ENCODE data around the gene UBE2E2. TPM values are rescaled to one million over a fixed set of nuclear protein-coding genes. Genes with fewer than 3 reads are reported as not detected.

Gene UBE2E2
- total and polyA plus RNA-seq, 2 of the 13 experiments (the other 11 are each of a cell fraction or from before 2014, with no cell fraction given), result 0.77 to 1.5 TPM

DNA sequence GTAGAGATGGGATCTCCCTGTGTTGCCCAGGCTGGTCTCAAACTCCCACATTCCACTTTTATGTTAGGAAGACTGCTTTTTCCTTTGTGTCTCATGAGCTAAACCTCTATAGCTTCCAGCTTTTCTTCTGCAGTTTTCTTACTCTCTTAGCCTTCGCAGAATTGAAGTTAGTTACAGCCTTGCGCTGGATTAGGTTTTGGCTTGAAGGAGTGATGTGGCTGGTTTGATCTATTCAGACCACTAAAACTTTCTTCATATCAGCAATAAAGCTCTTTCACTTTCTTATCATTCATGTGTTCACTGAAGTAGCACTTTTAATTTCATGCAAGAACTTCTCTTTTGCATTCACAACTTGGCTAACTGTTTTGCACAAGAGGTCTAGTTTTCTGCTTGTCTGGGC is 254.6 kb downstream of the UBE2E2 start:
- DNase-seq (ENCODE audit: low spot score) (no peak), FAIRE-seq (no peak), ATAC-seq (no peak)
- H3K4me2 ChIP-seq (ENCODE audit: low read depth, low read length), result no peak overlapping the region
- TF ChIP-seq, protein P1, sequence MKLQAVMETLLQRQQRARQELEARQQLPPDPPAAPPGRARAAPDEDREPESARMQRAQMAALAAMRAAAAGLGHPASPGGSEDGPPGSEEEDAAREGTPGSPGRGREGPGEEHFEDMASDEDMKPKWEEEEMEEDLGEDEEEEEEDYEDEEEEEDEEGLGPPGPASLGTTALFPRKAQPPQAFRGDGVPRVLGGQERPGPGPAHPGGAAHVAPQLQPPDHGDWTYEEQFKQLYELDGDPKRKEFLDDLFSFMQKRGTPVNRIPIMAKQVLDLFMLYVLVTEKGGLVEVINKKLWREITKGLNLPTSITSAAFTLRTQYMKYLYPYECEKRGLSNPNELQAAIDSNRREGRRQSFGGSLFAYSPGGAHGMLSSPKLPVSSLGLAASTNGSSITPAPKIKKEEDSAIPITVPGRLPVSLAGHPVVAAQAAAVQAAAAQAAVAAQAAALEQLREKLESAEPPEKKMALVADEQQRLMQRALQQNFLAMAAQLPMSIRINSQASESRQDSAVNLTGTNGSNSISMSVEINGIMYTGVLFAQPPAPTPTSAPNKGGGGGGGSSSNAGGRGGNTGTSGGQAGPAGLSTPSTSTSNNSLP (IDR thresholded peaks at IDR 0.05; ENCODE audit: low read depth, low read length), result no peak
- TF ChIP-seq SALL2 (CRISPR knock-in tag; IDR thresholded peaks at IDR 0.05) (no peak), ZMYM4 (CRISPR knock-in tag; IDR thresholded peaks at IDR 0.05) (no peak), ZNF335 (CRISPR knock-in tag; IDR thresholded peaks at IDR 0.05) (no peak), ZNF260 (CRISPR knock-in tag; IDR thresholded peaks at IDR 0.05; ENCODE audit: borderline replicate concordance, low read depth) (no peak), ZSCAN9 (CRISPR knock-in tag; IDR thresholded peaks at IDR 0.05; ENCODE audit: borderline replicate concordance) (no peak), HMGA1 (CRISPR knock-in tag; conservative IDR thresholded peaks at IDR 0.05) (no peak), SMC3 (IDR thresholded peaks at IDR 0.05; ENCODE audit: low read length) (no peak), TGIF2 (CRISPR knock-in tag; IDR thresholded peaks at IDR 0.05) (no peak), ZNF143 (CRISPR knock-in tag; IDR thresholded peaks at IDR 0.05) (no peak), TCF7L2 (IDR thresholded peaks at IDR 0.05; ENCODE audit: low read depth, low read length) (no peak), MIXL1 (CRISPR knock-in tag; IDR thresholded peaks at IDR 0.05) (no peak)
- TF ChIP-seq, protein P2, sequence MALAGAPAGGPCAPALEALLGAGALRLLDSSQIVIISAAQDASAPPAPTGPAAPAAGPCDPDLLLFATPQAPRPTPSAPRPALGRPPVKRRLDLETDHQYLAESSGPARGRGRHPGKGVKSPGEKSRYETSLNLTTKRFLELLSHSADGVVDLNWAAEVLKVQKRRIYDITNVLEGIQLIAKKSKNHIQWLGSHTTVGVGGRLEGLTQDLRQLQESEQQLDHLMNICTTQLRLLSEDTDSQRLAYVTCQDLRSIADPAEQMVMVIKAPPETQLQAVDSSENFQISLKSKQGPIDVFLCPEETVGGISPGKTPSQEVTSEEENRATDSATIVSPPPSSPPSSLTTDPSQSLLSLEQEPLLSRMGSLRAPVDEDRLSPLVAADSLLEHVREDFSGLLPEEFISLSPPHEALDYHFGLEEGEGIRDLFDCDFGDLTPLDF (CRISPR knock-in tag; IDR thresholded peaks at IDR 0.05), result no peak
- TF ChIP-seq, protein P3, sequence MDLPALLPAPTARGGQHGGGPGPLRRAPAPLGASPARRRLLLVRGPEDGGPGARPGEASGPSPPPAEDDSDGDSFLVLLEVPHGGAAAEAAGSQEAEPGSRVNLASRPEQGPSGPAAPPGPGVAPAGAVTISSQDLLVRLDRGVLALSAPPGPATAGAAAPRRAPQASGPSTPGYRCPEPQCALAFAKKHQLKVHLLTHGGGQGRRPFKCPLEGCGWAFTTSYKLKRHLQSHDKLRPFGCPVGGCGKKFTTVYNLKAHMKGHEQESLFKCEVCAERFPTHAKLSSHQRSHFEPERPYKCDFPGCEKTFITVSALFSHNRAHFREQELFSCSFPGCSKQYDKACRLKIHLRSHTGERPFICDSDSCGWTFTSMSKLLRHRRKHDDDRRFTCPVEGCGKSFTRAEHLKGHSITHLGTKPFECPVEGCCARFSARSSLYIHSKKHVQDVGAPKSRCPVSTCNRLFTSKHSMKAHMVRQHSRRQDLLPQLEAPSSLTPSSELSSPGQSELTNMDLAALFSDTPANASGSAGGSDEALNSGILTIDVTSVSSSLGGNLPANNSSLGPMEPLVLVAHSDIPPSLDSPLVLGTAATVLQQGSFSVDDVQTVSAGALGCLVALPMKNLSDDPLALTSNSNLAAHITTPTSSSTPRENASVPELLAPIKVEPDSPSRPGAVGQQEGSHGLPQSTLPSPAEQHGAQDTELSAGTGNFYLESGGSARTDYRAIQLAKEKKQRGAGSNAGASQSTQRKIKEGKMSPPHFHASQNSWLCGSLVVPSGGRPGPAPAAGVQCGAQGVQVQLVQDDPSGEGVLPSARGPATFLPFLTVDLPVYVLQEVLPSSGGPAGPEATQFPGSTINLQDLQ (CRISPR knock-in tag; IDR thresholded peaks at IDR 0.05), result no peak
- TF ChIP-seq, protein P4, sequence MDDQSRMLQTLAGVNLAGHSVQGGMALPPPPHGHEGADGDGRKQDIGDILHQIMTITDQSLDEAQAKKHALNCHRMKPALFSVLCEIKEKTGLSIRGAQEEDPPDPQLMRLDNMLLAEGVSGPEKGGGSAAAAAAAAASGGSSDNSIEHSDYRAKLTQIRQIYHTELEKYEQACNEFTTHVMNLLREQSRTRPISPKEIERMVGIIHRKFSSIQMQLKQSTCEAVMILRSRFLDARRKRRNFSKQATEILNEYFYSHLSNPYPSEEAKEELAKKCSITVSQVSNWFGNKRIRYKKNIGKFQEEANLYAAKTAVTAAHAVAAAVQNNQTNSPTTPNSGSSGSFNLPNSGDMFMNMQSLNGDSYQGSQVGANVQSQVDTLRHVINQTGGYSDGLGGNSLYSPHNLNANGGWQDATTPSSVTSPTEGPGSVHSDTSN (CRISPR knock-in tag; IDR thresholded peaks at IDR 0.05; ENCODE audit: borderline replicate concordance), result no peak
- TF ChIP-seq, protein P5, sequence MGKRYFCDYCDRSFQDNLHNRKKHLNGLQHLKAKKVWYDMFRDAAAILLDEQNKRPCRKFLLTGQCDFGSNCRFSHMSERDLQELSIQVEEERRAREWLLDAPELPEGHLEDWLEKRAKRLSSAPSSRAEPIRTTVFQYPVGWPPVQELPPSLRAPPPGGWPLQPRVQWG (CRISPR knock-in tag; IDR thresholded peaks at IDR 0.05; ENCODE audit: borderline replicate concordance, low read depth), result no peak
- TF ChIP-seq, protein P6, sequence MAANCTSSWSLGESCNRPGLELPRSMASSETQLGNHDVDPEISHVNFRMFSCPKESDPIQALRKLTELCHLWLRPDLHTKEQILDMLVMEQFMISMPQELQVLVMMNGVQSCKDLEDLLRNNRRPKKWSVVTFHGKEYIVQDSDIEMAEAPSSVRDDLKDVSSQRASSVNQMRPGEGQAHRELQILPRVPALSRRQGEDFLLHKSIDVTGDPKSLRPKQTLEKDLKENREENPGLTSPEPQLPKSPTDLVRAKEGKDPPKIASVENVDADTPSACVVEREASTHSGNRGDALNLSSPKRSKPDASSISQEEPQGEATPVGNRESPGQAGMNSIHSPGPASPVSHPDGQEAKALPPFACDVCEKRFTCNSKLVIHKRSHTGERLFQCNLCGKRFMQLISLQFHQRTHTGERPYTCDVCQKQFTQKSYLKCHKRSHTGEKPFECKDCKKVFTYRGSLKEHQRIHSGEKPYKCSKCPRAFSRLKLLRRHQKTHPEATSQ (CRISPR knock-in tag; IDR thresholded peaks at IDR 0.05; ENCODE audit: borderline replicate concordance), result no peak
- in situ Hi-C loops (cut with HindIII; ENCODE audit: extremely low pct_ligation_motif_present, low pct_unique_long_range_greater_than_20kb), result no loop called here
- no peaks in the 10 kb centered on the region for H3K27me3 ChIP-seq (ENCODE audit: control insufficient read depth in 1 of 2, insufficient read depth in 2 of 2, low read length in 2 of 2)
- 65% methylated on average over 2 of the region's 2 CpGs for WGBS (ENCODE audit: low lambda C conversion rate)
- H2AFZ ChIP-seq (ENCODE audit: low read length), result no peak overlapping the region
- H3K9ac ChIP-seq (ENCODE audit: insufficient read depth, low read depth, low read length), result no peak overlapping the region
- no peaks in the 10 kb centered on the region for H3K36me3 ChIP-seq (replicated peaks in 1 of 2; ENCODE audit: control insufficient read depth in 1 of 2, insufficient read depth in 2 of 2, low read length in 2 of 2)
- intact Hi-C loops (cut with micrococcal nuclease; ENCODE audit: unreplicated experiment), result no loop called here
- ChIA-PET POLR2A (no interaction called here), CTCF (ENCODE audit: low intra/inter-chr PET ratio, low total read pairs) (no interaction called here)
- H4K20me1 ChIP-seq (ENCODE audit: insufficient read depth, low read length), result no peaks in the 10 kb centered on the region
- no peaks in the 10 kb centered on the region for H3K79me2 ChIP-seq (ENCODE audit: insufficient read depth, low read length)
- H3K9me3 ChIP-seq (ENCODE audit: low read length), result no peaks in the 10 kb centered on the region
- no peaks in the 10 kb centered on the region for H3K4me1 ChIP-seq (ENCODE audit: insufficient read depth, low read length)
- no peak overlapping the region for H3K27ac ChIP-seq (ENCODE audit: extremely low read length, insufficient read depth, low read length)
- BruUV-seq (replicated peaks), result no TSS peak
- H3K4me3 ChIP-seq (replicated peaks in 1 of 3; ENCODE audit: insufficient read depth in 1 of 3, low read depth in 2 of 3, low read length in 3 of 3), result no peak overlapping the region

All from HepG2 (cell line).